ENCODE data around the gene C19orf81.
"Not testable (repeated sequence)": the region's sequence is repeated elsewhere in the genome, so short reads cannot be mapped to it uniquely, and the experiment has no call there.

GRCh38 chr19:50618379-50618778 lies 30.9 kb upstream of the C19orf81 start:
- TF ChIP-seq CTCF, POLR2A, EP300 (IDR thresholded peaks at IDR 0.05): not testable (repeated sequence)
